ENCODE measurements around the gene CBX6. TPM values are rescaled to one million over a fixed set of nuclear protein-coding genes. Genes with fewer than 3 reads are reported as not detected.

Gene CBX6
- total and polyA plus RNA-seq, 10 donors: 10.2 to 72.2 (median 38.7) TPM

DNA sequence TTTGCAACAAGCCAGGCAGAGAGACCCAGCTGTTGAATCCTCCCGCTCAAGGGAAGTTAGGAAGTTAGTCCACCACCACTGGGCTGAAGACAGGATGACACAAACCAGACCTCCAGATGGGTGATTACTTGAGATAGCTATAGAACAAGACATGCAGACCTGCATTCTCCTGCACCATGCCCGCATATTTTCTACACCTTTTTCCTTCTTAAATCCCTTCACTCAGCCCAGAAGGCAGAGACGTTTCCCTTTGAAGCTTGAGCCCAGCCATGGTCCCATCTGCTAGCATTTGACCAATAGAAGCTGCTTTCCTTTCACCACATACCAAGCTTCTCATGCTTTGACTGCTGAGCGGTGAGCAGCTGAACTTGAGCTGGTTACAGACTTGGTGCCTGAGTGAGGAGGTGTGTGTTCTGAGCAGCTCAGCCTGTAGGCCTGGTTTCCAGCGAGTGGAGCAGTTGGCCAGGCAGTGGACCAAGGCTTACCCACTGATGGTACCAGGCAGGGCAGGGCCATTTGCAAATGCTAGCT lies 29.2 kb upstream of the CBX6 start:
- TF ChIP-seq, protein P1, sequence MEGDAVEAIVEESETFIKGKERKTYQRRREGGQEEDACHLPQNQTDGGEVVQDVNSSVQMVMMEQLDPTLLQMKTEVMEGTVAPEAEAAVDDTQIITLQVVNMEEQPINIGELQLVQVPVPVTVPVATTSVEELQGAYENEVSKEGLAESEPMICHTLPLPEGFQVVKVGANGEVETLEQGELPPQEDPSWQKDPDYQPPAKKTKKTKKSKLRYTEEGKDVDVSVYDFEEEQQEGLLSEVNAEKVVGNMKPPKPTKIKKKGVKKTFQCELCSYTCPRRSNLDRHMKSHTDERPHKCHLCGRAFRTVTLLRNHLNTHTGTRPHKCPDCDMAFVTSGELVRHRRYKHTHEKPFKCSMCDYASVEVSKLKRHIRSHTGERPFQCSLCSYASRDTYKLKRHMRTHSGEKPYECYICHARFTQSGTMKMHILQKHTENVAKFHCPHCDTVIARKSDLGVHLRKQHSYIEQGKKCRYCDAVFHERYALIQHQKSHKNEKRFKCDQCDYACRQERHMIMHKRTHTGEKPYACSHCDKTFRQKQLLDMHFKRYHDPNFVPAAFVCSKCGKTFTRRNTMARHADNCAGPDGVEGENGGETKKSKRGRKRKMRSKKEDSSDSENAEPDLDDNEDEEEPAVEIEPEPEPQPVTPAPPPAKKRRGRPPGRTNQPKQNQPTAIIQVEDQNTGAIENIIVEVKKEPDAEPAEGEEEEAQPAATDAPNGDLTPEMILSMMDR (IDR thresholded peaks at IDR 0.05 in 8 of 11, conservative IDR thresholded peaks at IDR 0.05 in 3 of 11): no peak
- no peak for TF ChIP-seq POLR2AphosphoS5 (IDR thresholded peaks at IDR 0.05)
- TF ChIP-seq POLR2A (IDR thresholded peaks at IDR 0.05): no peak
- Histone ChIP-seq H3K4me1 (peaks cover 0 to 11% (median 0%) of the 10 kb centered on the region in 6 donors), H3K4me3 (no peak overlapping the region), H3K27me3 (replicated peaks in 1 of 7) (no peaks in the 10 kb centered on the region), H3K36me3 (no peaks in the 10 kb centered on the region), H3K27ac (no peak overlapping the region), H3K9me3 (peaks cover 0 to 13% (median 4%) of the 10 kb centered on the region in 8 donors)
- intact Hi-C loops (cut with DNase I; ENCODE audit: low total_unique reads): no loop called here
- WGBS, 5 donors: 38 to 55% (median 44%) methylated on average over 4 to 5 of the region's 5 CpGs
- no peak for DNase-seq

DNA sequence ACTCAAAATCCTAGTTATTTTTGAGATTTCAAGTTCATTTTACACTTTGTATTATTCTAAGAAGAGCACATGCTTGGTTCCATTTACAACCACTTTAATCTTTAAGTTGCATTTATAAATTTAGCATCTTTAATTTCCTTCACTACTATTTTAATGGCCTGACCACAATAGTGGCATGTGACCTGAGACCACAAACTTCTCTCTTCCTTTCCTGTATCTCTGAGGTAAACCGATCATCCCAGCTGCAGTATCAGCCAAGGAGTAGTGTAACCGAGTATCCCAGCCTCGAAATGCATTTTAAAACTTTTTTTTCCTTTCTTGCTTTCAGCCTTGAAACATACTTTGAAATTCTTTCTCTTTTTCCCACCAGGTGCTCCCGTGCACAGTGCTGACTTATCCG lies 28.7 kb upstream of the CBX6 start:
- no peaks in the 10 kb centered on the region for H3K27me3 ChIP-seq (replicated peaks in 1 of 7)
- no peak overlapping the region for H3K4me3 ChIP-seq
- intact Hi-C loops (cut with DNase I; ENCODE audit: low total_unique reads): no loop called here
- no peak for TF ChIP-seq POLR2A (IDR thresholded peaks at IDR 0.05)
- TF ChIP-seq POLR2AphosphoS5 (IDR thresholded peaks at IDR 0.05): no peak
- TF ChIP-seq, protein P1 (IDR thresholded peaks at IDR 0.05 in 8 of 11, conservative IDR thresholded peaks at IDR 0.05 in 3 of 11): no peak
- no peaks in the 10 kb centered on the region for H3K36me3 ChIP-seq
- peaks cover 0 to 11% (median 0%) of the 10 kb centered on the region in 6 donors for H3K4me1 ChIP-seq
- peaks cover 0 to 13% (median 4%) of the 10 kb centered on the region in 8 donors for H3K9me3 ChIP-seq
- WGBS, 5 donors: 12 to 30% (median 19%) methylated on average over 5 of the region's 5 CpGs
- no peak overlapping the region for H3K27ac ChIP-seq
- no peak for DNase-seq

DNA sequence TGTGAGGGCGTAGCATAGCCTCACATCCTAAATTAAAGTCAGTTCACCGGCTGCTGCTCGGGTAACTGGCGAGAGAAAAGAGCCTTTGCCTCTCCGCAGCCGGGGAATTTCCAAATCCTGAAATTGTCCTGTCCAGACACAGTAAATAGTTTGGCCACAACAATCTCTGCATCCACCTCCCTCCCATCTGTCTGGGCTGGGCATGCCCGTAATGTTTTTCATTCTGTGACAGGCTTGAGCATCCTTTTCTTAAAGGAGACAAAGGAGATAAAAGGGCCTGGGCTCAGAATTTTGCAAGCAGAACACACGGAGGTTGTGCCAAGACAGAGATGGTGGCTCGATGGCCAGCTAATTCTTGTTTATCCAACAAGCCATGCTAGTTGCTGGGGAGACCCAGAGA lies 19.2 kb upstream of the CBX6 start:
- Histone ChIP-seq H3K27me3 (replicated peaks in 1 of 7) (peaks cover 0 to 27% (median 0%) of the 10 kb centered on the region in 7 donors), H3K4me1 (no peaks in the 10 kb centered on the region), H3K27ac (no peak overlapping the region), H3K9me3 (no peaks in the 10 kb centered on the region), H3K4me3 (no peak overlapping the region), H3K36me3 (no peaks in the 10 kb centered on the region)
- 65 to 78% (median 71%) methylated on average over 9 of the region's 9 CpGs for WGBS, 5 donors
- TF ChIP-seq, protein P1 (IDR thresholded peaks at IDR 0.05 in 8 of 11, conservative IDR thresholded peaks at IDR 0.05 in 3 of 11): no peak
- TF ChIP-seq POLR2AphosphoS5 (IDR thresholded peaks at IDR 0.05) (no peak), POLR2A (IDR thresholded peaks at IDR 0.05) (no peak)
- DNase-seq: no peak
- intact Hi-C loops (cut with DNase I; ENCODE audit: low total_unique reads): no loop called here

DNA sequence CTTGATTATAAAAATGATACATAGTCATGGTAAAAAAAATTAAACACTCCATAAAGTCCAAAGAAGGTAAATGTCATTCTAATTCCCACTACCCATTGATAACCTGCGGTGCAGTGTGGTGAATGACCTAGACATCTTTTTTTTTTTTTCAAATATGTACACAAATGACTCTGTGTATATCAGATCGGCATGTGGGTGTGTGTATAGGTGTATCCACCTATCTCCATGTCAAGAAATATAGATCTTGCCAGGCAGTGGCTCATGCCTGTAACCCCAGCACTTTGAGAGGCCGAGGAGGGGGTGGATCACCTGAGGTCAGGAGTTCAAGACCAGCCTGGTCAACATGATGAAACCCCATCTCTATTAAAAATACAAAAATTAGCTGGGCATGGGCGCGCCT lies 18.4 kb upstream of the CBX6 start:
- H3K36me3 ChIP-seq: no peaks in the 10 kb centered on the region
- no peaks in the 10 kb centered on the region for H3K9me3 ChIP-seq
- H3K4me3 ChIP-seq: no peak overlapping the region
- H3K27ac ChIP-seq: no peak overlapping the region
- TF ChIP-seq POLR2AphosphoS5 (IDR thresholded peaks at IDR 0.05) (no peak), POLR2A (IDR thresholded peaks at IDR 0.05) (no peak)
- TF ChIP-seq, protein P1 (IDR thresholded peaks at IDR 0.05 in 8 of 11, conservative IDR thresholded peaks at IDR 0.05 in 3 of 11): no peak
- no peaks in the 10 kb centered on the region for H3K4me1 ChIP-seq
- 82 to 91% (median 90%) methylated on average over 5 of the region's 5 CpGs for WGBS, 5 donors
- no peak for DNase-seq
- intact Hi-C loops (cut with DNase I; ENCODE audit: low total_unique reads): no loop called here
- peaks cover 0 to 27% (median 0%) of the 10 kb centered on the region in 7 donors for H3K27me3 ChIP-seq (replicated peaks in 1 of 7)

All from spleen (tissue), 11 donors.